ENCODE measurements around the gene SLC1A7.

DNA sequence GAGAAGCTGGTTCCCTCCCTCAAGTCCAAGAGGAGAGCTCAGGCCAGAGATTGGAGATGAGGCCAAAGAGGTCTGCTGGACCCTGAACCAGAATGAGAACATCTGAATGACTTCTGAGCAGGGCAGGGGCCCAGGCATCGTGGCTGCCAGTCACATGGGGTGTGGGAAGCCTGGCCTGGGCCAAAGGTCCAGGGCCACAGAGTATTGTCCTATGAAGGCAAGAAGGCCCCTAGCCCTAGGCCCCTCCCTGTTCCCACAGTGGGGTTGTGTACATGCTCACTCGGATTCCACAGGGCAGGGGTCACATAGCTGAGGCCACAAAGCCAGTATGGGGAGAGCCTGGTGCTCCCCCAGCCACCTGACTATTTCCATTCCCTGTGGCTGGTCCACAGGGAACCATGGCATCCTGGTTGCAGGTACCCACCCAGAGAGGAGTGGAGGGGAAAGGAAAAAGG, 18.5 kb upstream of the SLC1A7 start:
- TF ChIP-seq, protein P1, sequence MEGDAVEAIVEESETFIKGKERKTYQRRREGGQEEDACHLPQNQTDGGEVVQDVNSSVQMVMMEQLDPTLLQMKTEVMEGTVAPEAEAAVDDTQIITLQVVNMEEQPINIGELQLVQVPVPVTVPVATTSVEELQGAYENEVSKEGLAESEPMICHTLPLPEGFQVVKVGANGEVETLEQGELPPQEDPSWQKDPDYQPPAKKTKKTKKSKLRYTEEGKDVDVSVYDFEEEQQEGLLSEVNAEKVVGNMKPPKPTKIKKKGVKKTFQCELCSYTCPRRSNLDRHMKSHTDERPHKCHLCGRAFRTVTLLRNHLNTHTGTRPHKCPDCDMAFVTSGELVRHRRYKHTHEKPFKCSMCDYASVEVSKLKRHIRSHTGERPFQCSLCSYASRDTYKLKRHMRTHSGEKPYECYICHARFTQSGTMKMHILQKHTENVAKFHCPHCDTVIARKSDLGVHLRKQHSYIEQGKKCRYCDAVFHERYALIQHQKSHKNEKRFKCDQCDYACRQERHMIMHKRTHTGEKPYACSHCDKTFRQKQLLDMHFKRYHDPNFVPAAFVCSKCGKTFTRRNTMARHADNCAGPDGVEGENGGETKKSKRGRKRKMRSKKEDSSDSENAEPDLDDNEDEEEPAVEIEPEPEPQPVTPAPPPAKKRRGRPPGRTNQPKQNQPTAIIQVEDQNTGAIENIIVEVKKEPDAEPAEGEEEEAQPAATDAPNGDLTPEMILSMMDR (IDR thresholded peaks at IDR 0.05): no peak
- no peak for TF ChIP-seq POLR2A (IDR thresholded peaks at IDR 0.05)

All from uterus (tissue), 2 donors.